Fibroblast of pulmonary artery (primary cell): ENCODE results near the gene DEFB114.

Experiments
- DNase-seq: peaks from one replicate; pipeline ENCODE4 v3.0.0-alpha.2; 2010; ENCODE audit warnings: low read depth
- H3K4me3 ChIP-seq: replicated peaks from 2 replicates; pipeline ENCODE4 v1.5.1; 2011; ENCODE audit warnings: low read depth, mild to moderate bottlenecking, control low read depth, low read length, moderate library complexity
- TF ChIP-seq, protein P1 (sequence below): IDR thresholded peaks from 2 replicates; pipeline ENCODE4 v1.5.1; 2011; ENCODE audit warnings: mild to moderate bottlenecking, control low read depth, low read length, inconsistent platforms; ENCODE audit errors: missing control alignments

DEFB114 gene

DNA sequence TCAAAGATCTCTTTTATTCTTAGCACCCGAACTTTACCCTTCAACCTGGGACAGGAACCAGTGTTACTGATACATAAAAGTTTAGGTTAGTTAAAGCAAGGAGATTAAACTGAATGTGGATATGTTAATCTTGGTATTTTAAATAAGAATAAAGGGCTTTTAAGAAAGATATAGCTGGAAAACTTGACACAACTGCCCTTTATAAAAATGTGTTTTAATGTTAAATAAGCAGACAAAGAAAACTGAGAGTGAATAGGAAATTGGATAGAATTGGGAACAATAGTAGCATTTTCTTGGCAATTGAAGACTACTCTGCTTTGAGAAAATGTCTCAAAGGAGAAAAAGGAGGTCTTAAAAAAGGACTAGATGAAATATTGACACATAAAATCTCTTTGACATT lies 51.8 kb downstream of the DEFB114 start:
- no peak overlapping the region for H3K4me3 ChIP-seq
- TF ChIP-seq, protein P1, sequence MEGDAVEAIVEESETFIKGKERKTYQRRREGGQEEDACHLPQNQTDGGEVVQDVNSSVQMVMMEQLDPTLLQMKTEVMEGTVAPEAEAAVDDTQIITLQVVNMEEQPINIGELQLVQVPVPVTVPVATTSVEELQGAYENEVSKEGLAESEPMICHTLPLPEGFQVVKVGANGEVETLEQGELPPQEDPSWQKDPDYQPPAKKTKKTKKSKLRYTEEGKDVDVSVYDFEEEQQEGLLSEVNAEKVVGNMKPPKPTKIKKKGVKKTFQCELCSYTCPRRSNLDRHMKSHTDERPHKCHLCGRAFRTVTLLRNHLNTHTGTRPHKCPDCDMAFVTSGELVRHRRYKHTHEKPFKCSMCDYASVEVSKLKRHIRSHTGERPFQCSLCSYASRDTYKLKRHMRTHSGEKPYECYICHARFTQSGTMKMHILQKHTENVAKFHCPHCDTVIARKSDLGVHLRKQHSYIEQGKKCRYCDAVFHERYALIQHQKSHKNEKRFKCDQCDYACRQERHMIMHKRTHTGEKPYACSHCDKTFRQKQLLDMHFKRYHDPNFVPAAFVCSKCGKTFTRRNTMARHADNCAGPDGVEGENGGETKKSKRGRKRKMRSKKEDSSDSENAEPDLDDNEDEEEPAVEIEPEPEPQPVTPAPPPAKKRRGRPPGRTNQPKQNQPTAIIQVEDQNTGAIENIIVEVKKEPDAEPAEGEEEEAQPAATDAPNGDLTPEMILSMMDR: no peak
- no peak for DNase-seq

DNA sequence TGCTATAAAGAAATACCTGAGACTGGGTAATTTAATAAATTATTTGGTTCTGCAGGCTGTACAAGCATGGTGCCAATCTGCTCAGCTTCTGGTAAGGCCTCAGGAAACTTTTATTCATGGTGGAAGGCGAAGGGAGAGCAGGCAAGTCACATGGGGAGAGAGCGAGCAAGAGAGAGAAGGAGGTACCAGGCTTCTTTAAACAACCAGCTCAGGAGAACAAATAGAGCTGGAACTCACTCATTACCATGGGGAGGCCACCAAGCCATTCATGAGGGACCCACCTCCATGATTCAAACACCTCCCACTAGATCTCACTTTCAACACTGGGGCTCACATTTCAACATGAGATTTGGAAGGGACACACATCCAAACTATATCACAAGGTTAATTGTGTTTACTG lies 52.7 kb downstream of the DEFB114 start:
- no peak for DNase-seq
- no peak overlapping the region for H3K4me3 ChIP-seq
- TF ChIP-seq, protein P1: no peak
